Esophagus squamous epithelium (tissue), 4 donors: ENCODE measurements around the gene TMEM178B.

Experiments used
- POLR2A ChIP-seq, 4 donors: fragments of 450-650 bp; IDR thresholded peaks; one replicate each; pipeline ENCODE4 v1.6.1; 2017; ENCODE audit warnings: antibody characterized with exemption in 4 of 4, mild to moderate bottlenecking in 4 of 4, moderate library complexity in 3 of 4
- TF ChIP-seq, protein P1 (sequence below), 6 experiments: fragments of 450-650 bp in 4 of 6; fragments of 200-600 bp in 2 of 6; sonication (generic) in 2 of 6; IDR thresholded peaks; one replicate each; pipeline ENCODE4 v1.5.1; 2016 to 2019; ENCODE audit warnings: antibody characterized with exemption in 6 of 6, mild to moderate bottlenecking in 4 of 6, moderate library complexity in 4 of 6

- TF ChIP-seq, protein P1, sequence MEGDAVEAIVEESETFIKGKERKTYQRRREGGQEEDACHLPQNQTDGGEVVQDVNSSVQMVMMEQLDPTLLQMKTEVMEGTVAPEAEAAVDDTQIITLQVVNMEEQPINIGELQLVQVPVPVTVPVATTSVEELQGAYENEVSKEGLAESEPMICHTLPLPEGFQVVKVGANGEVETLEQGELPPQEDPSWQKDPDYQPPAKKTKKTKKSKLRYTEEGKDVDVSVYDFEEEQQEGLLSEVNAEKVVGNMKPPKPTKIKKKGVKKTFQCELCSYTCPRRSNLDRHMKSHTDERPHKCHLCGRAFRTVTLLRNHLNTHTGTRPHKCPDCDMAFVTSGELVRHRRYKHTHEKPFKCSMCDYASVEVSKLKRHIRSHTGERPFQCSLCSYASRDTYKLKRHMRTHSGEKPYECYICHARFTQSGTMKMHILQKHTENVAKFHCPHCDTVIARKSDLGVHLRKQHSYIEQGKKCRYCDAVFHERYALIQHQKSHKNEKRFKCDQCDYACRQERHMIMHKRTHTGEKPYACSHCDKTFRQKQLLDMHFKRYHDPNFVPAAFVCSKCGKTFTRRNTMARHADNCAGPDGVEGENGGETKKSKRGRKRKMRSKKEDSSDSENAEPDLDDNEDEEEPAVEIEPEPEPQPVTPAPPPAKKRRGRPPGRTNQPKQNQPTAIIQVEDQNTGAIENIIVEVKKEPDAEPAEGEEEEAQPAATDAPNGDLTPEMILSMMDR (IDR thresholded peaks at IDR 0.05) = no peak
- no peak for TF ChIP-seq POLR2A (IDR thresholded peaks at IDR 0.05)
Measured at GRCh38 chr7:141359262-141359661, 285.4 kb downstream of the TMEM178B start.
